GM23338 (cell line): Measurements from ENCODE around the gene CD59. TPM values are rescaled to one million over a fixed set of nuclear protein-coding genes. Genes with fewer than 3 reads are reported as not detected.

Source experiments
- ATAC-seq: fragments of 200-7000 bp; cut with Tn5 transposase; 3 replicates; pipeline ENCODE4 v1.9.1; 2020
- DNase-seq: peaks from one replicate; pipeline ENCODE4 v3.0.0-alpha.2; 2015; ENCODE audit warnings: low spot score
- H2AFZ ChIP-seq: fragments of 200-600 bp; sonication (generic); 2 replicates; pipeline ENCODE4 v1.8.0; 2016; ENCODE audit warnings: antibody characterized with exemption, mild to moderate bottlenecking, moderate library complexity
- H3F3A ChIP-seq: fragments of 200-600 bp; sonication (generic); replicated peaks from 2 replicates; pipeline ENCODE4 v1.8.0; 2017; ENCODE audit warnings: antibody characterized with exemption, mixed run types, low read depth
- H3K27ac ChIP-seq: fragments of 200-600 bp; sonication (generic); 2 replicates; pipeline ENCODE4 v1.6.1; 2016; ENCODE audit warnings: low read depth
- H3K27me3 ChIP-seq: fragments of 200-600 bp; sonication (generic); 2 replicates; pipeline ENCODE4 v1.8.0; 2016; ENCODE audit warnings: mild to moderate bottlenecking, mixed run types, moderate library complexity; ENCODE audit not compliant: insufficient read depth
- H3K36me3 ChIP-seq: fragments of 200-600 bp; sonication (generic); 2 replicates; pipeline ENCODE4 v1.8.0; 2016; ENCODE audit warnings: mild to moderate bottlenecking; ENCODE audit not compliant: insufficient read depth
- H3K4me1 ChIP-seq: fragments of 200-600 bp; sonication (generic); 2 replicates; pipeline ENCODE4 v1.8.0; 2016; ENCODE audit warnings: mild to moderate bottlenecking, moderate library complexity; ENCODE audit not compliant: insufficient read depth
- H3K4me2 ChIP-seq: fragments of 200-600 bp; sonication (generic); 2 replicates; pipeline ENCODE4 v1.7.1; 2017; ENCODE audit warnings: mixed run types
- H3K4me3 ChIP-seq: fragments of 200-600 bp; sonication (generic); 2 replicates; pipeline ENCODE4 v1.6.1; 2016; ENCODE audit warnings: mixed run types
- H3K79me2 ChIP-seq: fragments of 200-600 bp; sonication (generic); replicated peaks from 2 replicates; pipeline ENCODE4 v1.8.0; 2017; ENCODE audit warnings: mild to moderate bottlenecking; ENCODE audit not compliant: insufficient read depth
- H3K9me2 ChIP-seq: fragments of 200-600 bp; sonication (generic); 2 replicates; pipeline ENCODE4 v1.8.0; 2017; ENCODE audit not compliant: insufficient read depth
- H4K20me1 ChIP-seq: fragments of 200-600 bp; sonication (generic); replicated peaks from 2 replicates; pipeline ENCODE4 v1.8.0; 2017; ENCODE audit warnings: mild to moderate bottlenecking; ENCODE audit not compliant: insufficient read depth
- H3K27ac Mint-ChIP-seq: 2 replicates; pipeline ENCODE4 v1.8.0; 2020; ENCODE audit warnings: inconsistent platforms, mild to moderate bottlenecking, moderate library complexity, mixed read lengths
- H3K27me3 Mint-ChIP-seq: 3 replicates; pipeline ENCODE4 v1.8.0; 2022; ENCODE audit warnings: low read depth, mild to moderate bottlenecking, moderate library complexity, mixed read lengths, inconsistent platforms; ENCODE audit not compliant: insufficient read depth, poor library complexity
- H3K36me3 Mint-ChIP-seq: 3 replicates; pipeline ENCODE4 v1.8.0; 2021; ENCODE audit warnings: low read depth, mild to moderate bottlenecking, inconsistent platforms, moderate library complexity, mixed read lengths
- H3K4me1 Mint-ChIP-seq: 3 replicates; pipeline ENCODE4 v1.8.0; 2020; ENCODE audit warnings: mild to moderate bottlenecking, inconsistent platforms, mixed read lengths
- H3K4me3 Mint-ChIP-seq: 3 replicates; pipeline ENCODE4 v1.8.0; 2021; ENCODE audit warnings: moderate library complexity, mild to moderate bottlenecking, inconsistent platforms, mixed read lengths
- H3K9me3 Mint-ChIP-seq: 3 replicates; pipeline ENCODE4 v1.8.0; 2020; ENCODE audit warnings: moderate library complexity, mild to moderate bottlenecking, inconsistent platforms, mixed read lengths
- CTCF ChIP-seq, 2 experiments: fragments of 200-600 bp in 1 of 2; sonication (generic) in 1 of 2; conservative IDR thresholded peaks; 2 replicates each; pipeline versions ENCODE4 v1.5.1 to v1.6.1; 2016 to 2017; ENCODE audit warnings: antibody characterized with exemption in 2 of 2, low read depth in 2 of 2, mild to moderate bottlenecking in 2 of 2, moderate library complexity in 1 of 2
- JUNB ChIP-seq: IDR thresholded peaks from one replicate; pipeline ENCODE4 v1.6.1; 2016; ENCODE audit warnings: antibody characterized with exemption; ENCODE audit not compliant: unreplicated experiment
- NANOG ChIP-seq: IDR thresholded peaks from 2 replicates; pipeline ENCODE4 v1.6.1; 2016; ENCODE audit warnings: antibody characterized with exemption, borderline replicate concordance
- ZNF462 ChIP-seq: fragments of 250-450 bp; sonication (Bioruptor Pico); IDR thresholded peaks from 2 replicates; pipeline ENCODE4 v1.5.0; 2020; ENCODE audit warnings: mild to moderate bottlenecking, moderate library complexity
- polyA plus RNA-seq: library from polyadenylated mRNA; unstranded; fragments of >200 nt; fragmentation: Nextera tagmentation; extraction: Ambion mirVana; gene quantifications from 2 replicates; pipeline ENCODE4 v1.2.1, GENCODE V29; 2016
- total RNA-seq: library from RNA; depleted of rRNA; stranded (reverse); fragments of >200 nt; shearing (Covaris generic); gene quantifications from 2 replicates; pipeline ENCODE4 v1.2.3, GENCODE V29; 2014

CD59 gene
- total and polyA plus RNA-seq, 2 experiments from 2014 or later: 41.5 to 86.6 TPM

GRCh38 chr11:33713151-33713855 lies 22.9 kb downstream of the CD59 start (continued):
- no peak for TF ChIP-seq ZNF462
- no peak for TF ChIP-seq NANOG
- no peak for TF ChIP-seq JUNB

- peaks cover 7% of the 10 kb centered on the region; the same call in 1 of the 2 replicates for H3K36me3 ChIP-seq
- H3K4me1 ChIP-seq: no peaks in the 10 kb centered on the region
- Mint-ChIP-seq H3K36me3 (peaks cover 9% of the 10 kb centered on the region; the same call in 2 of the 3 replicates), H3K4me1 (no peaks in the 10 kb centered on the region), H3K27me3 (no peaks in the 10 kb centered on the region), H3K4me3 (no peak overlapping the region), H3K9me3 (no peaks in the 10 kb centered on the region; the same call in 2 of the 3 replicates), H3K27ac (no peak overlapping the region)
- TF ChIP-seq CTCF (conservative IDR thresholded peaks at IDR 0.05; ENCODE audit: low read depth in 2 of 2): no peak
- no peak for DNase-seq
- H3K4me3 ChIP-seq: no peak overlapping the region
- H3F3A ChIP-seq: no peaks in the 10 kb centered on the region
- H3K27ac ChIP-seq: no peak overlapping the region
- H4K20me1 ChIP-seq: no peaks in the 10 kb centered on the region
- H3K79me2 ChIP-seq: no peaks in the 10 kb centered on the region
- H3K27me3 ChIP-seq: no peaks in the 10 kb centered on the region
- no peak for ATAC-seq
- no peak overlapping the region for H2AFZ ChIP-seq
- no peak overlapping the region for H3K4me2 ChIP-seq
- no peaks in the 10 kb centered on the region for H3K9me2 ChIP-seq
Measured at GRCh38 chr11:33712436-33712835, 23.8 kb downstream of the CD59 start.
